ENCODE measurements around the gene PNMT.

PNMT gene

GRCh38 chr17:39667262-39667944 lies 850 bp upstream of the PNMT start:
- TF ChIP-seq CTCF (IDR thresholded peaks at IDR 0.05; ENCODE audit: low read depth, low read length, missing control alignments) = no peak
- Histone ChIP-seq H3K27ac (no peak overlapping the region), H3K27me3 (replicated peaks) (peaks cover 16% of the 10 kb centered on the region), H3K36me3 (replicated peaks) (peaks cover 7% of the 10 kb centered on the region), H3K4me3 (ENCODE audit: low read depth, low read length) (no peak overlapping the region)
- DNase-seq = no peak
- in situ Hi-C loops (cut with HindIII; ENCODE audit: low pct_ligation_motif_present, low sequenced_read_pairs) = no loop called here

GRCh38 chr17:39669897-39670735 lies 1.9 kb downstream of the PNMT start:
- Histone ChIP-seq H3K36me3 (replicated peaks) (no peaks in the 10 kb centered on the region), H3K27ac (no peak overlapping the region), H3K4me3 (ENCODE audit: low read depth, low read length) (no peak overlapping the region), H3K27me3 (replicated peaks) (peaks cover 16% of the 10 kb centered on the region)
- DNase-seq = no peak
- in situ Hi-C loops (cut with HindIII; ENCODE audit: low pct_ligation_motif_present, low sequenced_read_pairs) = no loop called here
- TF ChIP-seq CTCF (IDR thresholded peaks at IDR 0.05; ENCODE audit: low read depth, low read length, missing control alignments) = no peak

- H3K27ac ChIP-seq = no peak overlapping the region
- no peak overlapping the region for H3K4me3 ChIP-seq (ENCODE audit: low read depth, low read length)
- TF ChIP-seq CTCF (IDR thresholded peaks at IDR 0.05; ENCODE audit: low read depth, low read length, missing control alignments) = no peak
- DNase-seq = no peak
- in situ Hi-C loops (cut with HindIII; ENCODE audit: low pct_ligation_motif_present, low sequenced_read_pairs) = no loop called here
- H3K27me3 ChIP-seq (replicated peaks) = peaks cover 16% of the 10 kb centered on the region
- H3K36me3 ChIP-seq (replicated peaks) = no peaks in the 10 kb centered on the region
These were observed 2.5 kb downstream of the PNMT start for GRCh38 chr17:39670746-39671145.

- TF ChIP-seq CTCF (IDR thresholded peaks at IDR 0.05; ENCODE audit: low read depth, low read length, missing control alignments) = peak; percentile 82
- in situ Hi-C loops (cut with HindIII; ENCODE audit: low pct_ligation_motif_present, low sequenced_read_pairs) = no loop called here
- Histone ChIP-seq H3K36me3 (replicated peaks) (no peaks in the 10 kb centered on the region), H3K27ac (no peak overlapping the region), H3K4me3 (ENCODE audit: low read depth, low read length) (no peak overlapping the region), H3K27me3 (replicated peaks) (peaks cover 13% of the 10 kb centered on the region)
- DNase-seq = peak; percentile 28
These were observed 3.6 kb downstream of the PNMT start for GRCh38 chr17:39671651-39672521.

- no peak for DNase-seq
These were observed 4.5 kb downstream of the PNMT start for GRCh38 chr17:39672522-39673334.

More at GRCh38 chr17:39672522-39673334, 4.5 kb downstream of the PNMT start:
- no peak for TF ChIP-seq CTCF (IDR thresholded peaks at IDR 0.05; ENCODE audit: low read depth, low read length, missing control alignments)
- Histone ChIP-seq H3K36me3 (replicated peaks) (no peaks in the 10 kb centered on the region), H3K27ac (no peak overlapping the region), H3K27me3 (replicated peaks) (peaks cover 7% of the 10 kb centered on the region), H3K4me3 (ENCODE audit: low read depth, low read length) (no peak overlapping the region)
- in situ Hi-C loops (cut with HindIII; ENCODE audit: low pct_ligation_motif_present, low sequenced_read_pairs) = no loop called here

All from brain microvascular endothelial cell (primary cell).